SK-N-SH treated with all-trans-retinoic acid at 6 μM for 48 hours (cell line): ENCODE data around the gene RGR.

Source experiments
- ATAC-seq: fragments of 200-7000 bp; cut with Tn5 transposase; 3 replicates; pipeline ENCODE4 v1.9.1; 2020; ENCODE audit warnings: mild to moderate bottlenecking, moderate library complexity
- ARNTL ChIP-seq: fragments of 450-650 bp; formaldehyde crosslinking; IDR thresholded peaks from 2 replicates; pipeline ENCODE4 v1.5.0; 2020; ENCODE audit warnings: low read depth, mild to moderate bottlenecking, moderate library complexity, borderline replicate concordance
- BACH2 ChIP-seq: fragments of 250-450 bp; sonication (Bioruptor Pico); IDR thresholded peaks from 2 replicates; pipeline ENCODE4 v1.9.0; 2021; ENCODE audit warnings: mild to moderate bottlenecking, borderline replicate concordance
- CREB5 ChIP-seq: fragments of 250-450 bp; sonication (Bioruptor Pico); IDR thresholded peaks from 2 replicates; pipeline ENCODE4 v1.5.1; 2020; ENCODE audit warnings: low read depth, mild to moderate bottlenecking, moderate library complexity
- CSDC2 ChIP-seq: fragments of 250-450 bp; sonication (Bioruptor Pico); IDR thresholded peaks from 2 replicates; pipeline ENCODE4 v1.5.0; 2020; ENCODE audit warnings: mild to moderate bottlenecking, moderate library complexity
- CSRNP3 ChIP-seq: fragments of 250-450 bp; sonication (Bioruptor Pico); IDR thresholded peaks from 2 replicates; pipeline ENCODE4 v1.5.1; 2021; ENCODE audit warnings: mild to moderate bottlenecking, moderate library complexity
- ESRRG ChIP-seq: fragments of 250-450 bp; sonication (Bioruptor Pico); IDR thresholded peaks from 2 replicates; pipeline ENCODE4 v1.6.1; 2021; ENCODE audit warnings: mild to moderate bottlenecking
- GLIS3 ChIP-seq: fragments of 250-450 bp; sonication (Bioruptor Pico); IDR thresholded peaks from 2 replicates; pipeline ENCODE4 v1.5.0; 2020; ENCODE audit warnings: mild to moderate bottlenecking, moderate library complexity
- ISL1 ChIP-seq: fragments of 250-450 bp; sonication (Bioruptor Pico); IDR thresholded peaks from 2 replicates; pipeline ENCODE4 v2.1.2; 2022; ENCODE audit warnings: mild to moderate bottlenecking, moderate library complexity
- OSR1 ChIP-seq: fragments of 250-450 bp; sonication (Bioruptor Pico); IDR thresholded peaks from 2 replicates; pipeline ENCODE4 v1.8.0; 2022; ENCODE audit warnings: moderate library complexity, mild to moderate bottlenecking, inconsistent platforms
- POU6F1 ChIP-seq: fragments of 250-450 bp; sonication (Bioruptor Pico); IDR thresholded peaks from 2 replicates; pipeline ENCODE4 v1.8.0; 2021; ENCODE audit warnings: low read depth, mild to moderate bottlenecking, moderate library complexity, borderline replicate concordance
- PPARA ChIP-seq: fragments of 250-450 bp; sonication (Bioruptor Pico); IDR thresholded peaks from 2 replicates; pipeline ENCODE4 v1.5.0; 2020; ENCODE audit warnings: mild to moderate bottlenecking, borderline replicate concordance
- RARB ChIP-seq: fragments of 250-450 bp; sonication (Bioruptor Pico); IDR thresholded peaks from 2 replicates; pipeline ENCODE4 v1.8.0; 2021; ENCODE audit warnings: mild to moderate bottlenecking, moderate library complexity
- SNAI2 ChIP-seq: fragments of 250-450 bp; sonication (Bioruptor Pico); IDR thresholded peaks from 2 replicates; pipeline ENCODE4 v1.5.0; 2020; ENCODE audit warnings: mild to moderate bottlenecking, moderate library complexity
- TOX ChIP-seq: fragments of 250-450 bp; sonication (Bioruptor Pico); IDR thresholded peaks from 2 replicates; pipeline ENCODE4 v1.8.0; 2021; ENCODE audit warnings: mild to moderate bottlenecking, moderate library complexity, borderline replicate concordance
- TSHZ2 ChIP-seq: fragments of 250-450 bp; sonication (Bioruptor Pico); IDR thresholded peaks from 2 replicates; pipeline ENCODE4 v1.5.0; 2020; ENCODE audit warnings: mild to moderate bottlenecking, moderate library complexity
- ZC3H10 ChIP-seq: fragments of 250-450 bp; sonication (Bioruptor Pico); IDR thresholded peaks from 2 replicates; pipeline ENCODE4 v1.5.1; 2021; ENCODE audit warnings: mild to moderate bottlenecking, moderate library complexity
- ZFP3 ChIP-seq: fragments of 250-450 bp; sonication (Bioruptor Pico); IDR thresholded peaks from 2 replicates; pipeline ENCODE4 v1.5.0; 2020; ENCODE audit warnings: mild to moderate bottlenecking, moderate library complexity
- ZFP30 ChIP-seq: fragments of 450-650 bp; formaldehyde crosslinking; IDR thresholded peaks from 2 replicates; pipeline ENCODE4 v1.5.0; 2022; ENCODE audit warnings: mild to moderate bottlenecking, moderate library complexity
- ZNF565 ChIP-seq: fragments of 450-650 bp; formaldehyde crosslinking; conservative IDR thresholded peaks from 2 replicates; pipeline ENCODE4 v1.5.0; 2020; ENCODE audit warnings: low read depth, mild to moderate bottlenecking, moderate library complexity
- ZNF70 ChIP-seq: fragments of 450-650 bp; formaldehyde crosslinking; IDR thresholded peaks from 2 replicates; pipeline ENCODE4 v1.5.0; 2020; ENCODE audit warnings: mild to moderate bottlenecking, moderate library complexity

RGR gene

GRCh38 chr10:84221916-84222315 is 22.9 kb upstream of the RGR start:
- ATAC-seq = no peak
- TF ChIP-seq ZFP30 (CRISPR knock-in tag) = no peak
- TF ChIP-seq ZC3H10 (CRISPR knock-in tag) = no peak
- no peak for TF ChIP-seq TOX
- no peak for TF ChIP-seq CSDC2 (CRISPR knock-in tag)
- TF ChIP-seq GLIS3 (CRISPR knock-in tag) = no peak
- no peak for TF ChIP-seq TSHZ2

GRCh38 chr10:84224411-84225028 is 20.3 kb upstream of the RGR start:
- no peak for TF ChIP-seq TSHZ2
- no peak for TF ChIP-seq GLIS3 (CRISPR knock-in tag)
- no peak for TF ChIP-seq BACH2 (CRISPR knock-in tag)
- no peak for TF ChIP-seq SNAI2 (CRISPR knock-in tag)
- TF ChIP-seq CSDC2 (CRISPR knock-in tag) = no peak
- no peak for TF ChIP-seq POU6F1 (CRISPR knock-in tag)
- TF ChIP-seq PPARA (CRISPR knock-in tag) = no peak
- no peak for TF ChIP-seq ZNF70 (CRISPR knock-in tag)
- TF ChIP-seq ARNTL = no peak
- TF ChIP-seq TOX = no peak
- no peak for TF ChIP-seq ESRRG
- no peak for TF ChIP-seq ZC3H10 (CRISPR knock-in tag)
- no peak for TF ChIP-seq CREB5 (CRISPR knock-in tag)
- no peak for TF ChIP-seq ZFP3 (CRISPR knock-in tag)
- TF ChIP-seq ISL1 (CRISPR knock-in tag) = no peak
- TF ChIP-seq ZNF565 (CRISPR knock-in tag) = no peak
- TF ChIP-seq RARB = no peak
- no peak for ATAC-seq

GRCh38 chr10:84225427-84226173 is 19.3 kb upstream of the RGR start, which contains the start of gene LRIT2:
Gene LRIT2 (minus strand): TSS chr10:84225544. CDS start chr10:84225520, 24 bp downstream.
- ATAC-seq = no peak
- no peak for TF ChIP-seq ISL1 (CRISPR knock-in tag)
- TF ChIP-seq OSR1 = no peak
- no peak for TF ChIP-seq CSRNP3 (CRISPR knock-in tag)
- TF ChIP-seq ZFP3 (CRISPR knock-in tag) = no peak
- no peak for TF ChIP-seq BACH2 (CRISPR knock-in tag)
- no peak for TF ChIP-seq CREB5 (CRISPR knock-in tag)
- no peak for TF ChIP-seq ESRRG
- no peak for TF ChIP-seq TSHZ2
- TF ChIP-seq POU6F1 (CRISPR knock-in tag) = no peak
- TF ChIP-seq RARB = no peak
